DND-41 (cell line): ENCODE results near the gene APPL1.

Source experiments
- ATAC-seq: fragments of 200-7000 bp; cut with Tn5 transposase; 3 replicates; pipeline ENCODE4 v1.9.1; 2021; ENCODE audit warnings: low read depth; ENCODE audit not compliant: insufficient read depth
- DNase-seq: peaks from one replicate; pipeline ENCODE4 v3.0.0-alpha.2; 2020
- H2AFZ ChIP-seq: 2 replicates; pipeline ENCODE4 v1.6.0; 2012; ENCODE audit warnings: low read depth, low read length
- H3K27ac ChIP-seq: 2 replicates; pipeline ENCODE4 v1.5.1; 2012; ENCODE audit warnings: low read length, inconsistent platforms
- H3K27me3 ChIP-seq: fragments of 200-600 bp; sonication (generic); 2 replicates; pipeline ENCODE4 v1.6.0; 2012; ENCODE audit warnings: low read length, mild to moderate bottlenecking, inconsistent platforms; ENCODE audit not compliant: insufficient read depth, poor library complexity
- H3K36me3 ChIP-seq: 2 replicates; pipeline ENCODE4 v1.5.1; 2012; ENCODE audit warnings: low read length, inconsistent platforms; ENCODE audit not compliant: insufficient read depth
- H3K4me1 ChIP-seq: 2 replicates; pipeline ENCODE4 v1.5.1; 2012; ENCODE audit warnings: mild to moderate bottlenecking, low read length; ENCODE audit not compliant: insufficient read depth
- H3K4me2 ChIP-seq: 2 replicates; pipeline ENCODE4 v1.6.0; 2012; ENCODE audit warnings: mild to moderate bottlenecking, moderate library complexity, low read length, inconsistent platforms; ENCODE audit not compliant: insufficient read depth
- H3K4me3 ChIP-seq, 2 experiments: fragments of 200-600 bp in 1 of 2; shearing (Covaris generic) in 1 of 2; 2 replicates each; pipeline ENCODE4 v1.5.1; 2012 to 2016; ENCODE audit warnings: inconsistent platforms in 2 of 2, low read length in 2 of 2, mild to moderate bottlenecking in 2 of 2, low read depth in 1 of 2, moderate library complexity in 1 of 2
- H3K79me2 ChIP-seq: 2 replicates; pipeline ENCODE4 v1.6.0; 2012; ENCODE audit warnings: low read length, inconsistent platforms; ENCODE audit not compliant: insufficient read depth
- H3K9ac ChIP-seq: 2 replicates; pipeline ENCODE4 v1.6.0; 2012; ENCODE audit warnings: low read depth, mild to moderate bottlenecking, inconsistent platforms, low read length, moderate library complexity
- H3K9me3 ChIP-seq: 2 replicates; pipeline ENCODE4 v1.5.1; 2012; ENCODE audit warnings: low read length, moderate library complexity, mild to moderate bottlenecking, inconsistent platforms; ENCODE audit not compliant: insufficient read depth, severe bottlenecking
- H4K20me1 ChIP-seq: 2 replicates; pipeline ENCODE4 v1.6.0; 2012; ENCODE audit warnings: low read length; ENCODE audit not compliant: insufficient read depth
- CTCF ChIP-seq: IDR thresholded peaks from 2 replicates; pipeline ENCODE4 v1.5.1; 2012; ENCODE audit warnings: borderline replicate concordance, low read length, moderate library complexity, mild to moderate bottlenecking; ENCODE audit not compliant: poor library complexity, severe bottlenecking; ENCODE audit errors: extremely low read depth
- EZH2 ChIP-seq: IDR thresholded peaks from 3 replicates; pipeline ENCODE4 v1.6.1; 2012; ENCODE audit warnings: borderline replicate concordance, low read depth, mild to moderate bottlenecking, moderate library complexity, low read length, inconsistent platforms; ENCODE audit not compliant: severe bottlenecking

Gene APPL1

GRCh38 chr3:57221883-57222282 lies 5.6 kb upstream of the APPL1 start:
- DNase-seq, result no peak
- Histone ChIP-seq H4K20me1 (no peaks in the 10 kb centered on the region), H3K79me2 (no peaks in the 10 kb centered on the region), H3K27ac (no peak overlapping the region), H3K36me3 (no peaks in the 10 kb centered on the region), H3K9ac (no peak overlapping the region), H3K4me3 (no peak overlapping the region), H3K4me1 (peaks cover 4% of the 10 kb centered on the region), H3K4me2 (no peak overlapping the region), H3K9me3 (no peaks in the 10 kb centered on the region), H3K27me3 (no peaks in the 10 kb centered on the region), H2AFZ (no peak overlapping the region)
- no peak for ATAC-seq
- TF ChIP-seq EZH2 (no peak), CTCF (peak; percentile 40)

- Histone ChIP-seq H3K79me2 (peaks cover 22% of the 10 kb centered on the region), H3K27me3 (no peaks in the 10 kb centered on the region), H3K36me3 (no peaks in the 10 kb centered on the region), H3K27ac (no peak overlapping the region), H3K4me2 (no peak overlapping the region), H2AFZ (no peak overlapping the region), H4K20me1 (0 out of 2 replicates have a peak, but pooled peaks cover under 1% of the 10 kb centered on the region), H3K4me1 (peaks cover 22% of the 10 kb centered on the region), H3K9ac (no peak overlapping the region), H3K9me3 (no peaks in the 10 kb centered on the region), H3K4me3 (no peak overlapping the region)
- no peak for DNase-seq
- no peak for ATAC-seq
- TF ChIP-seq EZH2, result no peak
- no peak for TF ChIP-seq CTCF
These were observed 2.7 kb upstream of the APPL1 start for GRCh38 chr3:57224856-57225255.

GRCh38 chr3:57226176-57226575 lies 1.4 kb upstream of the APPL1 start:
- Histone ChIP-seq H3K9ac (no peak overlapping the region), H3K9me3 (no peaks in the 10 kb centered on the region), H3K27ac (no peak overlapping the region), H3K4me3 (no peak overlapping the region), H3K27me3 (no peaks in the 10 kb centered on the region), H2AFZ (peak overlapping the region; percentile 64; the same call in 1 of the 2 replicates), H3K4me2 (peak overlapping the region; percentile 25; the same call in 1 of the 2 replicates), H3K36me3 (no peaks in the 10 kb centered on the region), H3K79me2 (peaks cover 36% of the 10 kb centered on the region), H3K4me1 (peaks cover 28% of the 10 kb centered on the region), H4K20me1 (peaks cover 3% of the 10 kb centered on the region; the same call in 1 of the 2 replicates)
- TF ChIP-seq CTCF (no peak), EZH2 (no peak)
- ATAC-seq, result no peak
- no peak for DNase-seq
